Breast epithelium (tissue), 4 donors: ENCODE data around the gene TXNRD1. TPM values are rescaled to one million over a fixed set of nuclear protein-coding genes. Genes with fewer than 3 reads are reported as not detected.
"Not testable (repeated sequence)": the region's sequence is repeated elsewhere in the genome, so short reads cannot be mapped to it uniquely, and the experiment has no call there.

Experiments used
- DNase-seq, 2 donors: peaks; one replicate each; pipeline ENCODE4 v3.0.0-alpha.2; 2019; ENCODE audit warnings: low spot score in 2 of 2
- H3K27ac ChIP-seq, 2 donors: fragments of 200-600 bp; sonication (generic) in 1 of 2; one replicate each; pipeline ENCODE4 v1.5.1; 2016 to 2019; ENCODE audit warnings: mild to moderate bottlenecking in 1 of 2
- H3K27me3 ChIP-seq, 2 donors: fragments of 200-600 bp; sonication (generic) in 1 of 2; one replicate each; pipeline versions ENCODE4 v1.5.1 to v1.6.0; 2017 to 2019; ENCODE audit warnings: control low read depth in 1 of 2, mild to moderate bottlenecking in 1 of 2
- H3K36me3 ChIP-seq: fragments of 200-600 bp; one replicate; pipeline ENCODE4 v1.5.1; 2019
- H3K4me1 ChIP-seq, 2 donors: fragments of 200-600 bp; sonication (generic); one replicate each; pipeline ENCODE4 v1.5.1; 2016 to 2019; ENCODE audit warnings: control low read depth in 1 of 2
- H3K4me3 ChIP-seq, 3 donors: fragments of 200-600 bp; sonication (generic); 1 replicate in 2 of 3; 2 replicates in 1 of 3; pipeline ENCODE4 v1.5.1; 2016 to 2019; ENCODE audit warnings: mild to moderate bottlenecking in 3 of 3, moderate library complexity in 2 of 3
- H3K9me3 ChIP-seq, 2 donors: fragments of 200-600 bp; sonication (generic) in 1 of 2; one replicate each; pipeline ENCODE4 v1.5.1; 2016 to 2019; ENCODE audit warnings: control low read depth in 1 of 2
- CTCF ChIP-seq, 3 donors: fragments of 450-650 bp; IDR thresholded peaks; one replicate each; pipeline ENCODE4 v1.5.1; 2016 to 2017; ENCODE audit warnings: antibody characterized with exemption in 3 of 3, mild to moderate bottlenecking in 3 of 3, moderate library complexity in 3 of 3
- POLR2A ChIP-seq: fragments of 450-650 bp; IDR thresholded peaks from one replicate; pipeline ENCODE4 v1.6.1; 2016; ENCODE audit warnings: antibody characterized with exemption, mild to moderate bottlenecking, moderate library complexity
- POLR2AphosphoS5 ChIP-seq, 3 donors: sonication (generic); formaldehyde crosslinking; IDR thresholded peaks; one replicate each; pipeline ENCODE4 v1.6.1; 2017; ENCODE audit warnings: antibody characterized with exemption in 3 of 3
- intact Hi-C: fragments of 100-400 bp; cut with DNase I; formaldehyde crosslinking; loops from one replicate; pipeline ENCODE4 v1.15.1; 2023; ENCODE audit warnings: low total_unique reads
- total RNA-seq, 3 donors: library from RNA; depleted of rRNA; stranded (reverse); fragments of >200 nt; gene quantifications; one replicate each; pipeline ENCODE4 v1.1.0, GENCODE V29; 2016

Gene TXNRD1
- total RNA-seq, 3 donors from 2014 or later: 60.2 to 137 (median 103) TPM

- Histone ChIP-seq H3K27ac (no peak overlapping the region), H3K36me3 (no peaks in the 10 kb centered on the region), H3K27me3 (no peaks in the 10 kb centered on the region), H3K9me3 (no peaks in the 10 kb centered on the region), H3K4me3 (no peak overlapping the region), H3K4me1 (no peaks in the 10 kb centered on the region)
- no peak for DNase-seq
- no peak for TF ChIP-seq POLR2A
- TF ChIP-seq CTCF (IDR thresholded peaks at IDR 0.05): no peak
- TF ChIP-seq POLR2AphosphoS5 (IDR thresholded peaks at IDR 0.05): no peak
- intact Hi-C loops: loop anchor here (5.0 kb wide), 1 partner anchor 152 kb away; no protein-coding TSS in a partner anchor
Measured at GRCh38 chr12:104204690-104205480, 10.7 kb upstream of the TXNRD1 start.

- no peak overlapping the region for H3K4me3 ChIP-seq
- H3K4me1 ChIP-seq: no peaks in the 10 kb centered on the region
- H3K27me3 ChIP-seq: no peaks in the 10 kb centered on the region
- no peaks in the 10 kb centered on the region for H3K36me3 ChIP-seq
- TF ChIP-seq POLR2A (no peak), CTCF (IDR thresholded peaks at IDR 0.05) (no peak), POLR2AphosphoS5 (IDR thresholded peaks at IDR 0.05) (no peak)
- H3K9me3 ChIP-seq: no peaks in the 10 kb centered on the region
- no peak overlapping the region for H3K27ac ChIP-seq
- intact Hi-C loops: no loop called here
- no peak for DNase-seq
Measured at GRCh38 chr12:104207416-104208205, 8.0 kb upstream of the TXNRD1 start.

- Histone ChIP-seq H3K9me3 (no peaks in the 10 kb centered on the region), H3K4me3 (no peak overlapping the region), H3K27ac (no peak overlapping the region), H3K36me3 (no peaks in the 10 kb centered on the region), H3K27me3 (no peaks in the 10 kb centered on the region), H3K4me1 (no peaks in the 10 kb centered on the region)
- TF ChIP-seq POLR2A: no peak
- TF ChIP-seq CTCF (IDR thresholded peaks at IDR 0.05): no peak
- no peak for TF ChIP-seq POLR2AphosphoS5 (IDR thresholded peaks at IDR 0.05)
- no peak for DNase-seq
- intact Hi-C loops: no loop called here
Measured at GRCh38 chr12:104212516-104212915, 3.1 kb upstream of the TXNRD1 start.

- Histone ChIP-seq H3K36me3 (no peaks in the 10 kb centered on the region), H3K4me1 (no peaks in the 10 kb centered on the region), H3K4me3 (no peak overlapping the region), H3K27ac (peak overlapping the region in 1 of 2 donors; percentile 21), H3K9me3 (no peaks in the 10 kb centered on the region), H3K27me3 (no peaks in the 10 kb centered on the region)
- intact Hi-C loops: no loop called here
- TF ChIP-seq POLR2AphosphoS5 (IDR thresholded peaks at IDR 0.05) (peak in 1 of 3 donors; percentile 14), POLR2A (no peak)
- peak in 1 of 2 donors; percentile 40 for DNase-seq
Measured at GRCh38 chr12:104213952-104214351, 1.6 kb upstream of the TXNRD1 start.

GRCh38 chr12:104216521-104216924, 944 bp downstream of the TXNRD1 start:
- peak overlapping the region; percentile 59 to 83 (median 59) for H3K4me3 ChIP-seq
- H3K27ac ChIP-seq: peak overlapping the region; percentile 84 to 91
- intact Hi-C loops: no loop called here
- no peak for TF ChIP-seq CTCF (IDR thresholded peaks at IDR 0.05)
- no peak for TF ChIP-seq POLR2AphosphoS5 (IDR thresholded peaks at IDR 0.05)
- no peak for TF ChIP-seq POLR2A
- no peaks in the 10 kb centered on the region for H3K36me3 ChIP-seq
- H3K4me1 ChIP-seq: peaks cover 0 to 6% of the 10 kb centered on the region in 2 donors
- no peaks in the 10 kb centered on the region for H3K27me3 ChIP-seq
- H3K9me3 ChIP-seq: no peaks in the 10 kb centered on the region
- no peak for DNase-seq

GRCh38 chr12:104218506-104218905, 2.9 kb downstream of the TXNRD1 start:
- DNase-seq, H3K36me3 ChIP-seq, H3K27me3 ChIP-seq, H3K9me3 ChIP-seq, H3K4me3 ChIP-seq, intact Hi-C loops, H3K4me1 ChIP-seq: not testable (repeated sequence)
- peak overlapping the region; percentile 71 to 88 for H3K27ac ChIP-seq
